PC-9 (cell line): ENCODE data around the gene COL4A2. TPM values are rescaled to one million over a fixed set of nuclear protein-coding genes. Genes with fewer than 3 reads are reported as not detected.

Experiments used
- BruUV-seq: library from RNA; stranded (reverse); fragments of 400-500 nt; replicated peaks from 2 replicates; lab custom pipeline; 2021; lab: Mats Ljungman, UMichigan
- CTCF ChIA-PET: fragments of 300-600 bp; sonication (Branson Sonifier 250); formaldehyde crosslinking; loops from one replicate; lab custom pipeline; 2022; ENCODE audit warnings: antibody characterized with exemption; lab: Charles Lee
- POLR2A ChIA-PET: fragments of 300-600 bp; sonication (Branson Sonifier 250); formaldehyde crosslinking; loops from one replicate; lab custom pipeline; 2022; ENCODE audit warnings: antibody characterized with exemption; ENCODE audit not compliant: unreplicated experiment; lab: Charles Lee
- DNase-seq, 2 experiments: peaks; one replicate each; pipeline versions ENCODE4 v3.0.0 to v3.0.0-alpha.2; 2015 to 2022; ENCODE audit warnings: mixed read lengths in 1 of 2
- H2AFZ ChIP-seq: fragments of 200-600 bp; sonication (generic); 2 replicates; pipeline ENCODE4 v1.8.1; 2017; ENCODE audit warnings: antibody characterized with exemption
- H3F3A ChIP-seq: fragments of 200-600 bp; sonication (generic); 2 replicates; pipeline ENCODE4 v1.8.1; 2017; ENCODE audit warnings: antibody characterized with exemption, mild to moderate bottlenecking, low read depth; ENCODE audit not compliant: insufficient read depth
- H3K27ac ChIP-seq: fragments of 200-600 bp; sonication (generic); 2 replicates; pipeline ENCODE4 v1.6.1; 2016; ENCODE audit warnings: mixed run types
- H3K27me3 ChIP-seq: fragments of 200-600 bp; sonication (generic); 2 replicates; pipeline ENCODE4 v1.6.1; 2016; ENCODE audit warnings: low read depth, mixed run types; ENCODE audit not compliant: insufficient read depth
- H3K36me3 ChIP-seq: fragments of 200-600 bp; sonication (generic); 2 replicates; pipeline ENCODE4 v1.6.1; 2016; ENCODE audit warnings: low read depth, mixed run types
- H3K4me1 ChIP-seq: fragments of 200-600 bp; sonication (generic); replicated peaks from 2 replicates; pipeline ENCODE4 v1.6.1; 2016; ENCODE audit warnings: mixed run types; ENCODE audit not compliant: insufficient read depth
- H3K4me2 ChIP-seq: fragments of 200-600 bp; sonication (generic); 2 replicates; pipeline ENCODE4 v1.6.1; 2017; ENCODE audit warnings: mixed run types
- H3K4me3 ChIP-seq: fragments of 200-600 bp; sonication (generic); 2 replicates; pipeline ENCODE4 v1.6.1; 2016; ENCODE audit warnings: mixed run types
- H3K79me2 ChIP-seq: fragments of 200-600 bp; sonication (generic); 2 replicates; pipeline ENCODE4 v1.6.1; 2017; ENCODE audit warnings: low read depth, mixed run types
- H3K9me2 ChIP-seq: fragments of 200-600 bp; sonication (generic); 2 replicates; pipeline ENCODE4 v1.8.1; 2017; ENCODE audit warnings: mild to moderate bottlenecking; ENCODE audit not compliant: insufficient read depth
- H3K9me3 ChIP-seq: fragments of 200-600 bp; sonication (generic); 2 replicates; pipeline ENCODE4 v1.8.1; 2016; ENCODE audit warnings: low read depth; ENCODE audit not compliant: insufficient read depth
- H4K20me1 ChIP-seq: fragments of 200-600 bp; sonication (generic); 2 replicates; pipeline ENCODE4 v1.8.1; 2017; ENCODE audit not compliant: insufficient read depth
- EZH2 ChIP-seq: fragments of 200-600 bp; sonication (generic); IDR thresholded peaks from 2 replicates; pipeline ENCODE4 v1.8.0; 2017; ENCODE audit warnings: antibody characterized with exemption, low read depth
- intact Hi-C: fragments of 100-400 bp; cut with micrococcal nuclease; formaldehyde crosslinking; loops from one replicate; pipeline ENCODE4 v1.10.0; 2022; ENCODE audit not compliant: unreplicated experiment
- total RNA-seq: library from RNA; stranded (reverse); gene quantifications from 2 replicates; pipeline ENCODE4 v1.2.3, GENCODE V29; 2021
- TF ChIP-seq, protein P1 (sequence below): fragments of 200-600 bp; sonication (generic); conservative IDR thresholded peaks from 2 replicates; pipeline ENCODE4 v1.6.1; 2017; ENCODE audit warnings: mixed run types, antibody characterized with exemption, mild to moderate bottlenecking, moderate library complexity

COL4A2 gene
- total RNA-seq, 1 experiment from 2014 or later: 1.2 TPM

DNA sequence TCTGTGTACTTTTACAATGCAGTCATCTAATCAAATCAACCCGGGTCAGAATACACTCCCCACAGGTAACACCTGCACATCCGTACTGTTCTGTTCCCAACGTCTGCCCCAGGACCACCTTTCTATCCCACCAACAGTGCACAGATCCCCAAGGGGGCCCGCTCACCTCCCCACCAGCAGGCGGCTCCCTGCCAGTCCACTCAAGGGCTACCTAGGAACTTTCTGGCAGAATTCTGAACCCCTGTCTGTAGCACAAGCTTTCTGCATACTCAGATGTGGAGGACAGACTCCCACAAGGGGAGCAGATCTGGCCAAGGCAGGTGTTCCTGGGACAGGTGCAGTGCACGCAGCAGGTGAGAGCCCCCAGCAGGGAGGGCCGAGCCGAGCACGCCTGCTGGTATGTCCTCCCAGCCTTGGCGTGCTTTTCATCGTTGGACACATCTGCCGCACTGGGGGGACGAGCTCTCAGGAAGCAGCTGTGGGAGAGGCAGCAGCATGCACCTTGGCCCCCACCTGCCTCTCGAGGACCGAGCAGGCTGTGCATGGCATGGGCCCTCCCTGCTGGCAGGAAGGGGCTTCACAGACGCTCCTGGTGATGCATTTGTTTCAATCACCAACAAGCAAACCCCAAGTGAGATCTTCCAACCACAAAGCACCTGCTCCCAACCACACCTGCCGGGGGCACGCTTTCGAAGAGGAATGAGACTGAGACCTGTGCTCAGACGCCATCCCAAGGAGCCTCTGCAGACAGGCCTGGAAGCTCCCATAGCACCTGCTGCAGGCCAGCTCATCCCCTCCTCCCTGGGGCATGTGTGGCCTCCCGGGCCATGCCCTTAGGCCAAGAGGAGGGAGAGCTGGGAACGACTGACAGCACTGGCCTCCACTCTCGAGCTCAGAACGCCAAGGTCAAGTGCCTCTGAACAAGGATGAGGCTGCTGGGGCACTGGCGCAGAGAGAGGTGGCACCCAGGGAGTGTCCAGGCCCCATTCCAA is 218.5 kb downstream of the COL4A2 start:
- peak; percentile 72 to 90 for DNase-seq
- Histone ChIP-seq H3K4me1 (peaks cover 79% of the 10 kb centered on the region), H2AFZ (no peak overlapping the region), H3K36me3 (no peaks in the 10 kb centered on the region), H3K9me3 (no peaks in the 10 kb centered on the region), H3K9me2 (no peaks in the 10 kb centered on the region), H3K4me3 (no peak overlapping the region), H3K79me2 (peaks cover 65% of the 10 kb centered on the region), H3K27ac (peak overlapping the region; percentile 71), H3F3A (peaks cover 62% of the 10 kb centered on the region), H4K20me1 (no peaks in the 10 kb centered on the region), H3K27me3 (no peaks in the 10 kb centered on the region), H3K4me2 (peak overlapping the region; percentile 70)
- CTCF ChIA-PET: interaction anchor here (1.0 to 1.3 kb wide), 3 partner anchors 36 to 114 kb away, joined by 3 to 4 read pairs (median 4); partner anchors contain the start of gene RAB20
- no peak for TF ChIP-seq EZH2
- TF ChIP-seq, protein P1, sequence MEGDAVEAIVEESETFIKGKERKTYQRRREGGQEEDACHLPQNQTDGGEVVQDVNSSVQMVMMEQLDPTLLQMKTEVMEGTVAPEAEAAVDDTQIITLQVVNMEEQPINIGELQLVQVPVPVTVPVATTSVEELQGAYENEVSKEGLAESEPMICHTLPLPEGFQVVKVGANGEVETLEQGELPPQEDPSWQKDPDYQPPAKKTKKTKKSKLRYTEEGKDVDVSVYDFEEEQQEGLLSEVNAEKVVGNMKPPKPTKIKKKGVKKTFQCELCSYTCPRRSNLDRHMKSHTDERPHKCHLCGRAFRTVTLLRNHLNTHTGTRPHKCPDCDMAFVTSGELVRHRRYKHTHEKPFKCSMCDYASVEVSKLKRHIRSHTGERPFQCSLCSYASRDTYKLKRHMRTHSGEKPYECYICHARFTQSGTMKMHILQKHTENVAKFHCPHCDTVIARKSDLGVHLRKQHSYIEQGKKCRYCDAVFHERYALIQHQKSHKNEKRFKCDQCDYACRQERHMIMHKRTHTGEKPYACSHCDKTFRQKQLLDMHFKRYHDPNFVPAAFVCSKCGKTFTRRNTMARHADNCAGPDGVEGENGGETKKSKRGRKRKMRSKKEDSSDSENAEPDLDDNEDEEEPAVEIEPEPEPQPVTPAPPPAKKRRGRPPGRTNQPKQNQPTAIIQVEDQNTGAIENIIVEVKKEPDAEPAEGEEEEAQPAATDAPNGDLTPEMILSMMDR: no peak
- POLR2A ChIA-PET: interaction anchor here (0.5 to 1.0 kb wide), 11 partner anchors 15 to 1610 kb away, joined by 3 to 8 read pairs (median 4); partner anchors contain the start of genes ANKRD10 and RAB20
- intact Hi-C loops: loop anchor here (1.0 to 5.0 kb wide), 3 partner anchors 179 to 298 kb away; partner anchors contain the start of gene CARS2
- BruUV-seq: no TSS peak

DNA sequence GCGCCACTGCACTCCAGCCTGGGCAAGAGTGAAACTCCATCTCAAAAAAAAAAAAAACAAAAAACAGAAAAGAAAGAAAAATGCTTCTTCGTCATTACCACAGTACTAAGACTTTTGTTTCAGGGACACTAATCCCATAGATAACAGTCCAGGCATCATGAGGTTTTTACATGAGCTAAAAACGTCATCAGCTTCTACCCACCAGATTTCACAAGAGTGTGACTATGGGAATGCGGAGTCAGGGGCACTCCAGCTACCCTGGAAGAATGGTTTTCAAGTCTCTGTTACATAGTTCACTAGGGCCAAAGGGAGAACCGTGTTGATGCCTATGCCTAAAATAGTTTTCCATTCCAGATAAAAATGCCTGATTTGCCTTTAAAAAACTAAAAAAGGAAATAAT is 221.3 kb downstream of the COL4A2 start:
- no peaks in the 10 kb centered on the region for H3K27me3 ChIP-seq
- ChIA-PET CTCF (interaction anchor here (1.2 kb wide), 2 partner anchors 18 to 31 kb away, joined by 5 to 6 read pairs; no protein-coding TSS in a partner anchor), POLR2A (interaction anchor here (0.5 to 0.6 kb wide), 2 partner anchors 184 to 384 kb away, joined by 3 to 7 read pairs; no protein-coding TSS in a partner anchor)
- no peaks in the 10 kb centered on the region for H3K36me3 ChIP-seq
- H3K4me3 ChIP-seq: no peak overlapping the region
- intact Hi-C loops: loop anchor here (5.0 kb wide), 1 partner anchor 301 kb away; no protein-coding TSS in a partner anchor
- no TSS peak for BruUV-seq
- no peaks in the 10 kb centered on the region for H4K20me1 ChIP-seq
- peak overlapping the region; percentile 71 for H3K27ac ChIP-seq
- no peaks in the 10 kb centered on the region for H3K9me2 ChIP-seq
- no peaks in the 10 kb centered on the region for H3K9me3 ChIP-seq
- H3K4me2 ChIP-seq: peak overlapping the region; percentile 70
- no peak overlapping the region for H2AFZ ChIP-seq
- peaks cover 63% of the 10 kb centered on the region for H3K4me1 ChIP-seq
- DNase-seq: peak in 1 of 2 experiments; percentile 51
- H3K79me2 ChIP-seq: peaks cover 75% of the 10 kb centered on the region
- no peak for TF ChIP-seq EZH2
- TF ChIP-seq, protein P1: no peak
- peaks cover 57% of the 10 kb centered on the region for H3F3A ChIP-seq

DNA sequence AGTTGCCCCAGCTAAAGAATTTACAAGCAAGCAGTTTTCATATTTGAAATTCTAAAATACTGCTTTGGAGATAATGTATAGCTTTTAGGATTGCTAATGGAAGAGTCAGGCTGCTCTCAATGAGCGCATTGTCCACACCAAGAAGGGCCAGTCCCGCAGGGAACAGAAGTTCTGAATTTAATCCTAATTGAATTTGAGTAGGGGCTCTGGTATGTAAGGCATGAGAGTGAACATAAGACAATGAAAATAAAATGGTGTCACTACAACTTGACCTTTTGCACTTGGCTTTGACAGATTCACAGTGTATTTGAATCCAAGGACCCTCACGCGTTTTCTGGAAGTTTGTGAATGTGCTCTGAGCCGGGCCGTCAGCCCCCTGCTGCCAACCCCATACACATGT is 221.8 kb downstream of the COL4A2 start:
- no peak overlapping the region for H2AFZ ChIP-seq
- CTCF ChIA-PET: no interaction called here
- H4K20me1 ChIP-seq: no peaks in the 10 kb centered on the region
- H3K9me2 ChIP-seq: no peaks in the 10 kb centered on the region
- no TSS peak for BruUV-seq
- peaks cover 55% of the 10 kb centered on the region for H3F3A ChIP-seq
- H3K79me2 ChIP-seq: peaks cover 75% of the 10 kb centered on the region
- H3K27me3 ChIP-seq: no peaks in the 10 kb centered on the region
- POLR2A ChIA-PET: interaction anchor here (0.5 kb wide), 1 partner anchor 383 kb away, joined by 3 read pairs; no protein-coding TSS in a partner anchor
- intact Hi-C loops: loop anchor here (5.0 kb wide), 1 partner anchor 302 kb away; no protein-coding TSS in a partner anchor
- H3K27ac ChIP-seq: peak overlapping the region; percentile 71
- H3K4me3 ChIP-seq: no peak overlapping the region
- no peak for DNase-seq
- H3K4me2 ChIP-seq: peak overlapping the region; percentile 70
- no peaks in the 10 kb centered on the region for H3K9me3 ChIP-seq
- H3K36me3 ChIP-seq: no peaks in the 10 kb centered on the region
- peaks cover 58% of the 10 kb centered on the region for H3K4me1 ChIP-seq
- TF ChIP-seq, protein P1: no peak
- TF ChIP-seq EZH2: no peak
